WTC11 (cell line): ENCODE measurements around the gene PDHB.
"Not testable (repeated sequence)": the region's sequence is repeated elsewhere in the genome, so short reads cannot be mapped to it uniquely, and the experiment has no call there.

Experiments
- CTCF ChIP-seq: fragments of 200-600 bp; IDR thresholded peaks from 2 replicates; pipeline ENCODE4 v1.8.0; 2022; ENCODE audit warnings: antibody characterized with exemption
- ETV6 ChIP-seq: sonication (generic); formaldehyde crosslinking; IDR thresholded peaks from 2 replicates; pipeline ENCODE4 v1.8.1; 2022; ENCODE audit warnings: mild to moderate bottlenecking, missing genetic modification reagents
- FOXP1 ChIP-seq: sonication (generic); formaldehyde crosslinking; IDR thresholded peaks from 2 replicates; pipeline ENCODE4 v1.8.0; 2022; ENCODE audit warnings: missing genetic modification reagents, mild to moderate bottlenecking, moderate library complexity, borderline replicate concordance
- IRF2 ChIP-seq: sonication (generic); formaldehyde crosslinking; IDR thresholded peaks from 2 replicates; pipeline ENCODE4 v1.8.0; 2022; ENCODE audit warnings: low read depth, missing genetic modification reagents, borderline replicate concordance
- JUN ChIP-seq: sonication (generic); formaldehyde crosslinking; IDR thresholded peaks from 2 replicates; pipeline ENCODE4 v1.8.0; 2023; ENCODE audit warnings: mild to moderate bottlenecking, missing genetic modification reagents
- MAX ChIP-seq: sonication (generic); formaldehyde crosslinking; IDR thresholded peaks from 2 replicates; pipeline ENCODE4 v1.8.0; 2022; ENCODE audit warnings: mild to moderate bottlenecking, missing genetic modification reagents
- SMAD3 ChIP-seq: sonication (generic); formaldehyde crosslinking; IDR thresholded peaks from 2 replicates; pipeline ENCODE4 v1.8.0; 2022; ENCODE audit warnings: missing genetic modification reagents, mild to moderate bottlenecking, borderline replicate concordance
- SP1 ChIP-seq: sonication (generic); formaldehyde crosslinking; conservative IDR thresholded peaks from 2 replicates; pipeline ENCODE4 v1.8.1; 2022; ENCODE audit warnings: missing genetic modification reagents
- TEAD4 ChIP-seq: sonication (generic); formaldehyde crosslinking; IDR thresholded peaks from 2 replicates; pipeline ENCODE4 v1.8.0; 2022; ENCODE audit warnings: mild to moderate bottlenecking, missing genetic modification reagents
- USF2 ChIP-seq: sonication (generic); formaldehyde crosslinking; IDR thresholded peaks from 2 replicates; pipeline ENCODE4 v1.8.1; 2023; ENCODE audit warnings: mild to moderate bottlenecking, missing genetic modification reagents, moderate library complexity
- ZBTB21 ChIP-seq: sonication (generic); formaldehyde crosslinking; IDR thresholded peaks from 2 replicates; pipeline ENCODE4 v1.8.1; 2023; ENCODE audit warnings: mild to moderate bottlenecking, missing genetic modification reagents, borderline replicate concordance
- ZNF512 ChIP-seq: sonication (generic); formaldehyde crosslinking; IDR thresholded peaks from 2 replicates; pipeline ENCODE4 v1.8.1; 2022; ENCODE audit warnings: missing genetic modification reagents, borderline replicate concordance

- TF ChIP-seq CTCF; ZNF512 (CRISPR knock-in tag); JUN (CRISPR knock-in tag); FOXP1; TEAD4; ZBTB21 (CRISPR knock-in tag); SMAD3; USF2 (CRISPR knock-in tag); ETV6 (CRISPR knock-in tag); MAX (CRISPR knock-in tag); SP1 (CRISPR knock-in tag); IRF2 (CRISPR knock-in tag): not testable (repeated sequence)
These were observed 7.3 kb upstream of the PDHB start for GRCh38 chr3:58440996-58441355.
